Measurements from ENCODE around the gene SLC37A2. TPM values are rescaled to one million over a fixed set of nuclear protein-coding genes. Genes with fewer than 3 reads are reported as not detected.

SLC37A2 gene
- total RNA-seq, 1 experiment from 2014 or later = 13.8 TPM

- Histone ChIP-seq H3K27me3 (replicated peaks; ENCODE audit: control insufficient read depth, insufficient read depth, low read length) (no peaks in the 10 kb centered on the region), H3K4me1 (peaks cover 53% of the 10 kb centered on the region), H3K4me3 (ENCODE audit: low read depth, low read length) (no peak overlapping the region), H3K36me3 (ENCODE audit: control insufficient read depth, insufficient read depth, low read length) (no peaks in the 10 kb centered on the region), H3K9me3 (no peaks in the 10 kb centered on the region)
- TF ChIP-seq, protein P1, sequence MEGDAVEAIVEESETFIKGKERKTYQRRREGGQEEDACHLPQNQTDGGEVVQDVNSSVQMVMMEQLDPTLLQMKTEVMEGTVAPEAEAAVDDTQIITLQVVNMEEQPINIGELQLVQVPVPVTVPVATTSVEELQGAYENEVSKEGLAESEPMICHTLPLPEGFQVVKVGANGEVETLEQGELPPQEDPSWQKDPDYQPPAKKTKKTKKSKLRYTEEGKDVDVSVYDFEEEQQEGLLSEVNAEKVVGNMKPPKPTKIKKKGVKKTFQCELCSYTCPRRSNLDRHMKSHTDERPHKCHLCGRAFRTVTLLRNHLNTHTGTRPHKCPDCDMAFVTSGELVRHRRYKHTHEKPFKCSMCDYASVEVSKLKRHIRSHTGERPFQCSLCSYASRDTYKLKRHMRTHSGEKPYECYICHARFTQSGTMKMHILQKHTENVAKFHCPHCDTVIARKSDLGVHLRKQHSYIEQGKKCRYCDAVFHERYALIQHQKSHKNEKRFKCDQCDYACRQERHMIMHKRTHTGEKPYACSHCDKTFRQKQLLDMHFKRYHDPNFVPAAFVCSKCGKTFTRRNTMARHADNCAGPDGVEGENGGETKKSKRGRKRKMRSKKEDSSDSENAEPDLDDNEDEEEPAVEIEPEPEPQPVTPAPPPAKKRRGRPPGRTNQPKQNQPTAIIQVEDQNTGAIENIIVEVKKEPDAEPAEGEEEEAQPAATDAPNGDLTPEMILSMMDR (IDR thresholded peaks at IDR 0.05; ENCODE audit: insufficient read depth in 1 of 2, low read depth in 1 of 2, low read length in 1 of 2, severe bottlenecking in 1 of 2, unreplicated experiment in 1 of 2) = no peak
- DNase-seq = peak in 1 of 2 experiments; percentile 41
- intact Hi-C loops (cut with micrococcal nuclease; ENCODE audit: unreplicated experiment) = no loop called here
- CTCF ChIA-PET = interaction anchor here (2.3 kb wide), 1 partner anchor 15 kb away, joined by 10 read pairs; no protein-coding TSS in a partner anchor
- H3K27me3 Mint-ChIP-seq (ENCODE audit: insufficient read depth, unreplicated experiment) = no peaks in the 10 kb centered on the region
- H3K4me3 Mint-ChIP-seq (ENCODE audit: unreplicated experiment) = no peak overlapping the region
- H3K9me3 Mint-ChIP-seq (ENCODE audit: unreplicated experiment) = no peaks in the 10 kb centered on the region
- no peak overlapping the region for H3K27ac Mint-ChIP-seq (ENCODE audit: unreplicated experiment)
- peaks cover 6% of the 10 kb centered on the region for H3K36me3 Mint-ChIP-seq (ENCODE audit: insufficient read depth, unreplicated experiment)
- no TSS peak for BruUV-seq (replicated peaks)
- POLR2A ChIA-PET = no interaction called here
- H3K4me1 Mint-ChIP-seq (ENCODE audit: low read depth, unreplicated experiment) = peaks cover 33% of the 10 kb centered on the region
Measured at GRCh38 chr11:125075242-125075625, 12.1 kb downstream of the SLC37A2 start.

DNA sequence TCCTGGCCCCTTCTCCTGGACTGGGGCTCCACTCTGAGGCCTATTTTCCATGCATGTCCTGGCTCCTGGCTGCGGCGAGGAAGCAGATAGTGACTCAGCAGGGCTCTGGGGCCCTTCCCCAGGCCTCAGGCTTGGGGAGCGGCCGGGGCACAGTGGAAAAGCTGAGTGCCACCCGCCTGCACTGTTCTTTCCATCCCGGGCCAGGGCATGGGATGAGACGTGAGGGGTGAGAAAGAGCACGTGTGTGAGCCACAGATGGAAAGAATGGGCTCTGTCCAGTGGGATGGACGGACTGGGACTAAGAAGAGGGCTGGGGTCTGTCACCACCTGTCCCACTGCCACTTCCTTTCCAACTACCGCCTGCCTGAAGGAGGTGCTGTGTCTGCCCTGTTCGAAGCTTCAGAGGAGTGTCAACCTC is 12.8 kb downstream of the SLC37A2 start:
- no peaks in the 10 kb centered on the region for H3K9me3 Mint-ChIP-seq (ENCODE audit: unreplicated experiment)
- peaks cover 47% of the 10 kb centered on the region for H3K4me1 ChIP-seq
- H3K27me3 ChIP-seq (replicated peaks; ENCODE audit: control insufficient read depth, insufficient read depth, low read length) = no peaks in the 10 kb centered on the region
- ChIA-PET CTCF (interaction anchor here (2.3 kb wide), 1 partner anchor 15 kb away, joined by 10 read pairs; no protein-coding TSS in a partner anchor), POLR2A (no interaction called here)
- no TSS peak for BruUV-seq (replicated peaks)
- H3K27me3 Mint-ChIP-seq (ENCODE audit: insufficient read depth, unreplicated experiment) = no peaks in the 10 kb centered on the region
- H3K4me3 ChIP-seq (ENCODE audit: low read depth, low read length) = no peak overlapping the region
- H3K9me3 ChIP-seq = no peaks in the 10 kb centered on the region
- TF ChIP-seq, protein P1 (IDR thresholded peaks at IDR 0.05; ENCODE audit: insufficient read depth in 1 of 2, low read depth in 1 of 2, low read length in 1 of 2, severe bottlenecking in 1 of 2, unreplicated experiment in 1 of 2) = no peak
- no peaks in the 10 kb centered on the region for H3K36me3 Mint-ChIP-seq (ENCODE audit: insufficient read depth, unreplicated experiment)
- DNase-seq = peak in 1 of 2 experiments; percentile 31
- H3K27ac Mint-ChIP-seq (ENCODE audit: unreplicated experiment) = no peak overlapping the region
- no peaks in the 10 kb centered on the region for H3K36me3 ChIP-seq (ENCODE audit: control insufficient read depth, insufficient read depth, low read length)
- H3K4me1 Mint-ChIP-seq (ENCODE audit: low read depth, unreplicated experiment) = peaks cover 27% of the 10 kb centered on the region
- no peak overlapping the region for H3K4me3 Mint-ChIP-seq (ENCODE audit: unreplicated experiment)
- intact Hi-C loops (cut with micrococcal nuclease; ENCODE audit: unreplicated experiment) = no loop called here

DNA sequence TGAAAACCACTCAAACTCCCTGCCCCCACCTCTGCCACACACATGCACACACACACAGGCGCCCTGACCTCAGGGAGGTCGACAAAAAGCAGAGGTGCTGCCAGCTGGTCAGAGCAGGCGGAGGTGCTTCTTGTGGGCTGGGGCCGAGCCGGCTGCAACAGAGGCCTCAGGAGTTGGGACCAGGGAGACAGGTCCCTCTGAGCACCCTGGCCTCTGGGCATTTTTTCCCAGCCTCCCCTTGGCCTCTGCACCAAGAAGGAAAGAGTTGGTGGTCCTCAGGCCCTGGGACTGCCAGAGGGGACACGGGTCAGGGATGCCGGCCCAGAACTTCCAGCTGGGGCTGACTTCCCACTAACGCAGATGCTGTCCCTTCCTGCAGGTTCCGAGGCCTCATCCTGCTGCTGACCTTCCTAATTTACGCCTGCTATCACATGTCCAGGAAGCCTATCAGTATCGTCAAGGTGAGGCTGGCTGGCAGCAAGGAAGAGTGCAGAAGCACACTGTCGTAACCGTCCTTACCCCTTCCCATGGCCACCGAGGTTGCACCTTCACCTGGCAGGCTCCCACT is 13.4 kb downstream of the SLC37A2 start:
- Mint-ChIP-seq H3K9me3 (ENCODE audit: unreplicated experiment) (no peaks in the 10 kb centered on the region), H3K4me1 (ENCODE audit: low read depth, unreplicated experiment) (peaks cover 21% of the 10 kb centered on the region), H3K27me3 (ENCODE audit: insufficient read depth, unreplicated experiment) (no peaks in the 10 kb centered on the region), H3K4me3 (ENCODE audit: unreplicated experiment) (no peak overlapping the region), H3K36me3 (ENCODE audit: insufficient read depth, unreplicated experiment) (no peaks in the 10 kb centered on the region), H3K27ac (ENCODE audit: unreplicated experiment) (no peak overlapping the region)
- H3K4me3 ChIP-seq (ENCODE audit: low read depth, low read length) = no peak overlapping the region
- ChIA-PET POLR2A (no interaction called here), CTCF (no interaction called here)
- no peaks in the 10 kb centered on the region for H3K9me3 ChIP-seq
- H3K36me3 ChIP-seq (ENCODE audit: control insufficient read depth, insufficient read depth, low read length) = no peaks in the 10 kb centered on the region
- no TSS peak for BruUV-seq (replicated peaks)
- DNase-seq = peak in 1 of 2 experiments; percentile 34
- H3K4me1 ChIP-seq = peaks cover 41% of the 10 kb centered on the region
- H3K27me3 ChIP-seq (replicated peaks; ENCODE audit: control insufficient read depth, insufficient read depth, low read length) = no peaks in the 10 kb centered on the region
- intact Hi-C loops (cut with micrococcal nuclease; ENCODE audit: unreplicated experiment) = no loop called here
- TF ChIP-seq, protein P1 (IDR thresholded peaks at IDR 0.05; ENCODE audit: insufficient read depth in 1 of 2, low read depth in 1 of 2, low read length in 1 of 2, severe bottlenecking in 1 of 2, unreplicated experiment in 1 of 2) = no peak
